ENCODE data around the gene USF1.

USF1 gene

GRCh38 chr1:161076410-161076809 is 30.6 kb upstream of the USF1 start:
- Histone ChIP-seq H3K4me1 (ENCODE audit: control insufficient read depth, insufficient read depth, low read length, unreplicated experiment) (peaks cover 9% of the 10 kb centered on the region), H2AFZ (ENCODE audit: low read length, unreplicated experiment) (no peak overlapping the region), H3K4me3 (ENCODE audit: low read depth, low read length) (no peak overlapping the region), H3K27me3 (ENCODE audit: insufficient read depth, low read length) (no peaks in the 10 kb centered on the region), H3K36me3 (ENCODE audit: insufficient read depth, low read length) (no peaks in the 10 kb centered on the region), H3K27ac (ENCODE audit: low read depth, low read length) (no peak overlapping the region), H3K79me2 (ENCODE audit: control insufficient read depth, insufficient read depth, low read length, unreplicated experiment) (no peaks in the 10 kb centered on the region)

GRCh38 chr1:161074676-161075368 is 29.0 kb upstream of the USF1 start:
- H3K27ac ChIP-seq (ENCODE audit: low read depth, low read length): no peak overlapping the region
- H3K4me1 ChIP-seq (ENCODE audit: control insufficient read depth, insufficient read depth, low read length, unreplicated experiment): no peaks in the 10 kb centered on the region
- no peak overlapping the region for H3K4me3 ChIP-seq (ENCODE audit: low read depth, low read length)
- no peak overlapping the region for H2AFZ ChIP-seq (ENCODE audit: low read length, unreplicated experiment)
- H3K79me2 ChIP-seq (ENCODE audit: control insufficient read depth, insufficient read depth, low read length, unreplicated experiment): no peaks in the 10 kb centered on the region
- no peaks in the 10 kb centered on the region for H3K27me3 ChIP-seq (ENCODE audit: insufficient read depth, low read length)
- no peaks in the 10 kb centered on the region for H3K36me3 ChIP-seq (ENCODE audit: insufficient read depth, low read length)

- Histone ChIP-seq H3K27ac (ENCODE audit: low read depth, low read length) (no peak overlapping the region), H3K27me3 (ENCODE audit: insufficient read depth, low read length) (no peaks in the 10 kb centered on the region), H3K4me1 (ENCODE audit: control insufficient read depth, insufficient read depth, low read length, unreplicated experiment) (no peaks in the 10 kb centered on the region), H3K4me3 (ENCODE audit: low read depth, low read length) (no peak overlapping the region), H3K79me2 (ENCODE audit: control insufficient read depth, insufficient read depth, low read length, unreplicated experiment) (no peaks in the 10 kb centered on the region), H3K36me3 (ENCODE audit: insufficient read depth, low read length) (no peaks in the 10 kb centered on the region), H2AFZ (ENCODE audit: low read length, unreplicated experiment) (no peak overlapping the region)
These were observed 27.8 kb upstream of the USF1 start for GRCh38 chr1:161073474-161074121.

DNA sequence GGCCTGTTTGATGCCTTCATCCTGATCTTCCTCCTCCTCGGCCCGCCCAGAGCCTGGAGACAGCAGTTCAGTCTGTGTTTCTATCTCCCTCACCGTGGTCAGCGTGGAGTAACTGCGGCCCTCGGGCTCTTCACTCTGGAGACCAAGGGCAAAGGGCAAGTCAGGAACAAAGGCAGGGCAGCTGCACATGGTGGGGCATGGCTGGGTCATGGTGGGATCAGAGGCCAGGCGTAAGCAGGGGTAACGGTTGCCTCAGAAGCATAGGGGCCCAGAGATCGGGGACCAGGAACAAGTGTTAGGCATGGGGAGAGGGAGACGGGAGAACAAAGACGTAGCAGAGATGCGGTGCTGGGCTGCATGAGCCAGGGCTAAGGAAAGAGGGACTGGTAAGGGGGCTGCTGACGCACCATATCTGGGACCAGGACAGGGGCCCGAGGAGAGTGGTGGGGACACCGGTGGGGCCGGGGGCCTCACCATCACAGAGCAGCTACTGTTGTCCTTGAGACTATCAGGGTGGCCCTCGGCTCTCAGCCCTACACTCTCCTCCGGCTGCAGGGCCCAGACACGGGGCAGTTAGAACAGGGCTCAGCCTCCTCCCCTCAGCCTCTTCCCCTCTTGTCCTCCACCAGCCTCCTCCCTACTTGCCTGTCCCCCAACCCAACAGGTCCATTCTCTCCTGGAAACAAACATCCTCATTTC is 27.1 kb upstream of the USF1 start:
- no peaks in the 10 kb centered on the region for H3K79me2 ChIP-seq (ENCODE audit: control insufficient read depth, insufficient read depth, low read length, unreplicated experiment)
- no peak overlapping the region for H3K4me3 ChIP-seq (ENCODE audit: low read depth, low read length)
- H3K36me3 ChIP-seq (ENCODE audit: insufficient read depth, low read length): no peaks in the 10 kb centered on the region
- no peak overlapping the region for H3K27ac ChIP-seq (ENCODE audit: low read depth, low read length)
- H3K4me1 ChIP-seq (ENCODE audit: control insufficient read depth, insufficient read depth, low read length, unreplicated experiment): no peaks in the 10 kb centered on the region
- no peaks in the 10 kb centered on the region for H3K27me3 ChIP-seq (ENCODE audit: insufficient read depth, low read length)
- H2AFZ ChIP-seq (ENCODE audit: low read length, unreplicated experiment): no peak overlapping the region

- Histone ChIP-seq H2AFZ (ENCODE audit: low read length, unreplicated experiment) (no peak overlapping the region), H3K4me3 (ENCODE audit: low read depth, low read length) (no peak overlapping the region), H3K27me3 (ENCODE audit: insufficient read depth, low read length) (no peaks in the 10 kb centered on the region), H3K27ac (ENCODE audit: low read depth, low read length) (no peak overlapping the region), H3K36me3 (ENCODE audit: insufficient read depth, low read length) (no peaks in the 10 kb centered on the region), H3K4me1 (ENCODE audit: control insufficient read depth, insufficient read depth, low read length, unreplicated experiment) (no peaks in the 10 kb centered on the region), H3K79me2 (ENCODE audit: control insufficient read depth, insufficient read depth, low read length, unreplicated experiment) (no peaks in the 10 kb centered on the region)
These were observed 26.2 kb upstream of the USF1 start for GRCh38 chr1:161071886-161072371.

- no peak overlapping the region for H3K27ac ChIP-seq (ENCODE audit: low read depth, low read length)
- H3K4me3 ChIP-seq (ENCODE audit: low read depth, low read length): no peak overlapping the region
- no peak overlapping the region for H2AFZ ChIP-seq (ENCODE audit: low read length, unreplicated experiment)
- H3K36me3 ChIP-seq (ENCODE audit: insufficient read depth, low read length): no peaks in the 10 kb centered on the region
- no peaks in the 10 kb centered on the region for H3K79me2 ChIP-seq (ENCODE audit: control insufficient read depth, insufficient read depth, low read length, unreplicated experiment)
- no peaks in the 10 kb centered on the region for H3K27me3 ChIP-seq (ENCODE audit: insufficient read depth, low read length)
- no peaks in the 10 kb centered on the region for H3K4me1 ChIP-seq (ENCODE audit: control insufficient read depth, insufficient read depth, low read length, unreplicated experiment)
These were observed 25.0 kb upstream of the USF1 start for GRCh38 chr1:161070761-161071160.

DNA sequence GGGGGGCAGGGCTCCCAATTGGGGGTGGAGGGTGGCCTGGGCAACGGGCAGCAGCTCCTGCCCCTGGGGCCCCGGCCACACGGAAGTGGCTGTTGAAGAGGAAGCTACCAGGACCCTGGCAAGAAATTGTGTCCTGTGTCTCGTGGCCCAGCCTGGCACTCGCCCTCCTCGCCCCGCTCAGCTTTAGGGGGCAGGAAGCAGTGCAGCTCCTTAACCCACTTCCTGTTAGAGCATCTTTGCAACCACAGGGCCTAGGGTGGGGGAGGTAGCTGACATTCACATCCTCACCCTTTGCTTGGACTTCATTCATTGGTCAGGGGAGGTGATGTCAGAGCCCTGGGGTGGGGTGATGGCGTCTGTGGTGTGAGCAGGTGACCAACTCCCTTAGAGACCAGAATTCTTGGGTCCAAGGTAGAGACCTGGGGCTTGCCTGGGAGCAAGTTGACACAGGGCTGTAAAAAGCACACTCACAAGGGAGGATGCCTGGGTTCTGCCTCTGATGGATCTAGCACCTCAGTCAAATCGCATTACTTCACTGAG is 24.0 kb upstream of the USF1 start, which contains the start of gene ARHGAP30:
Gene ARHGAP30 (minus strand): TSS at position 161 of the 540 bp plus-strand sequence. CDS start 267 bp downstream, outside the sequence.
- Histone ChIP-seq H3K27ac (ENCODE audit: low read depth, low read length) (no peak within 1 kb of the TSS), H3K36me3 (ENCODE audit: insufficient read depth, low read length) (no peaks in the 10 kb centered on the region), H3K4me1 (ENCODE audit: control insufficient read depth, insufficient read depth, low read length, unreplicated experiment) (no peaks in the 10 kb centered on the region), H3K4me3 (ENCODE audit: low read depth, low read length) (no peak within 1 kb of the TSS), H3K79me2 (ENCODE audit: control insufficient read depth, insufficient read depth, low read length, unreplicated experiment) (no peaks in the 10 kb centered on the region), H3K27me3 (ENCODE audit: insufficient read depth, low read length) (no peaks in the 10 kb centered on the region), H2AFZ (ENCODE audit: low read length, unreplicated experiment) (no peak within 1 kb of the TSS)

DNA sequence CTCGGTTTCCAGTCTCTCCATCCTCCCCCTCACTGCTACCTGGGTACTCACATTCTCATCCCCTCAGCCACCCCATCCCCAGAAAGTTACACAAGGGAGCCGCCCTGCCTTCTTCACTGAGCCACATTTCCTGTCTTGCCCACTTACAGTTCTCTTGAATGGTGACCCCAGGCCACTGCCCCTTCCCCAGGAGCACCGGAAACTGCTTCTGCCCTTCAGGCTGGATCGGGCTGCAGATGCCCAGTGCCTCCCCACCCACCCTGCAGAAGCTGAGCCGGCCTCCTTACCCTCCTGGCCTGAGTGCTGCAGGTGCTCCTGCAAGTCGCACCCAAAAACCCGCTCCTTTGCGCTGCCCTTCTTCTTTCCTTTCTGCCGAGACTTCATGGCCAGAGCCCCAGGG is 23.5 kb upstream of the USF1 start:
- no peaks in the 10 kb centered on the region for H3K4me1 ChIP-seq (ENCODE audit: control insufficient read depth, insufficient read depth, low read length, unreplicated experiment)
- no peak overlapping the region for H2AFZ ChIP-seq (ENCODE audit: low read length, unreplicated experiment)
- no peak overlapping the region for H3K4me3 ChIP-seq (ENCODE audit: low read depth, low read length)
- no peaks in the 10 kb centered on the region for H3K27me3 ChIP-seq (ENCODE audit: insufficient read depth, low read length)
- no peak overlapping the region for H3K27ac ChIP-seq (ENCODE audit: low read depth, low read length)
- no peaks in the 10 kb centered on the region for H3K79me2 ChIP-seq (ENCODE audit: control insufficient read depth, insufficient read depth, low read length, unreplicated experiment)
- H3K36me3 ChIP-seq (ENCODE audit: insufficient read depth, low read length): no peaks in the 10 kb centered on the region

GRCh38 chr1:161068306-161069234 is 22.8 kb upstream of the USF1 start:
- Histone ChIP-seq H3K27me3 (ENCODE audit: insufficient read depth, low read length) (0 out of 2 replicates have a peak, but pooled peaks cover 3% of the 10 kb centered on the region), H3K4me1 (ENCODE audit: control insufficient read depth, insufficient read depth, low read length, unreplicated experiment) (no peaks in the 10 kb centered on the region), H3K36me3 (ENCODE audit: insufficient read depth, low read length) (no peaks in the 10 kb centered on the region), H2AFZ (ENCODE audit: low read length, unreplicated experiment) (no peak overlapping the region), H3K4me3 (ENCODE audit: low read depth, low read length) (no peak overlapping the region), H3K27ac (ENCODE audit: low read depth, low read length) (no peak overlapping the region), H3K79me2 (ENCODE audit: control insufficient read depth, insufficient read depth, low read length, unreplicated experiment) (no peaks in the 10 kb centered on the region)

- no peaks in the 10 kb centered on the region for H3K36me3 ChIP-seq (ENCODE audit: insufficient read depth, low read length)
- H3K79me2 ChIP-seq (ENCODE audit: control insufficient read depth, insufficient read depth, low read length, unreplicated experiment): no peaks in the 10 kb centered on the region
- H3K27ac ChIP-seq (ENCODE audit: low read depth, low read length): no peak overlapping the region
- H2AFZ ChIP-seq (ENCODE audit: low read length, unreplicated experiment): no peak overlapping the region
- no peak overlapping the region for H3K4me3 ChIP-seq (ENCODE audit: low read depth, low read length)
- H3K27me3 ChIP-seq (ENCODE audit: insufficient read depth, low read length): 0 out of 2 replicates have a peak, but pooled peaks cover 3% of the 10 kb centered on the region
- no peaks in the 10 kb centered on the region for H3K4me1 ChIP-seq (ENCODE audit: control insufficient read depth, insufficient read depth, low read length, unreplicated experiment)
These were observed 20.9 kb upstream of the USF1 start for GRCh38 chr1:161066694-161067093.

Data from ACC112 (cell line).